Measurements from ENCODE around the gene PCDHGB4. TPM values are rescaled to one million over a fixed set of nuclear protein-coding genes. Genes with fewer than 3 reads are reported as not detected.
"Not testable (repeated sequence)": the region's sequence is repeated elsewhere in the genome, so short reads cannot be mapped to it uniquely, and the experiment has no call there.

PCDHGB4 gene
- total RNA-seq, 4 donors from 2014 or later: 2.3 to 4.1 (median 3.1) TPM

GRCh38 chr5:141413540-141414069 lies 26.1 kb downstream of the PCDHGB4 start:
- TF ChIP-seq CTCF (IDR thresholded peaks at IDR 0.05; ENCODE audit: low read depth): no peak

DNA sequence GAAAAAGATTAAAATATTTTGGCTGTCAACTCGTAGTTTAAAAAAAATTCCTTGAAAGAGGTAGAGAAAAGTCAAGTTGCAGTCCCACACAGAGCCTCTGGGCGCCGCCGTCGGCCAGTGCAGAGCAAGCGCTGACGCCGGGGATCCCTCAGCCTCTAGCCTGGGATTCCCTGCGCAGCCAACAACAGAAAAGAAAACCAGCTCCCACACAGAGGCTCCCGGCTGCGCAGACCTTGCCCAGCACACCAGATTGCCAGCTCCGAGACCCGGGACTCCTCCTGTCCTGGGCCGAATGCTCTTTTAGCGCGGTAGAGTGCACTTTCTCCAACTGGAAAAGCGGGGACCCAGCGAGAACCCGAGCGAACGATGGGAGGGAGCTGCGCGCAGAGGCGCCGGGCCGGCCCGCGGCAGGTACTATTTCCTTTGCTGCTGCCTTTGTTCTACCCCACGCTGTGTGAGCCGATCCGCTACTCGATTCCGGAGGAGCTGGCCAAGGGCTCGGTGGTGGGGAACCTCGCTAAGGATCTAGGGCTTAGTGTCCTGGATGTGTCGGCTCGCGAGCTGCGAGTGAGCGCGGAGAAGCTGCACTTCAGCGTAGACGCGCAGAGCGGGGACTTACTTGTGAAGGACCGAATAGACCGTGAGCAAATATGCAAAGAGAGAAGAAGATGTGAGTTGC lies 30.1 kb downstream of the PCDHGB4 start, which contains the start of gene PCDHGB7:
TSS of gene PCDHGB7 (plus strand) at position 184 of the 679 bp plus-strand sequence. CDS start at position 367, 183 bp downstream.
- not testable (repeated sequence) for TF ChIP-seq CTCF (IDR thresholded peaks at IDR 0.05; ENCODE audit: low read depth)

- no peak for TF ChIP-seq CTCF (IDR thresholded peaks at IDR 0.05; ENCODE audit: low read depth)
Measured at GRCh38 chr5:141419074-141419880, 31.8 kb downstream of the PCDHGB4 start.

GRCh38 chr5:141420855-141421488 lies 33.5 kb downstream of the PCDHGB4 start, which contains the start of gene PCDHGA11:
Gene PCDHGA11 (plus strand): TSS chr5:141421051. CDS start chr5:141421228, 177 bp downstream.
- no peak for TF ChIP-seq CTCF (IDR thresholded peaks at IDR 0.05; ENCODE audit: low read depth)

GRCh38 chr5:141421489-141421855 lies 34.0 kb downstream of the PCDHGB4 start:
- TF ChIP-seq CTCF (IDR thresholded peaks at IDR 0.05; ENCODE audit: low read depth): no peak

GRCh38 chr5:141422742-141423291 lies 35.3 kb downstream of the PCDHGB4 start:
- TF ChIP-seq CTCF (IDR thresholded peaks at IDR 0.05; ENCODE audit: low read depth): no peak

All from subcutaneous adipose tissue (tissue), 4 donors.